ENCODE measurements around the gene ANKRD13A. TPM values are rescaled to one million over a fixed set of nuclear protein-coding genes. Genes with fewer than 3 reads are reported as not detected.

ANKRD13A gene
- total RNA-seq, 4 donors from 2014 or later = 19.0 to 29.3 (median 20.5) TPM

DNA sequence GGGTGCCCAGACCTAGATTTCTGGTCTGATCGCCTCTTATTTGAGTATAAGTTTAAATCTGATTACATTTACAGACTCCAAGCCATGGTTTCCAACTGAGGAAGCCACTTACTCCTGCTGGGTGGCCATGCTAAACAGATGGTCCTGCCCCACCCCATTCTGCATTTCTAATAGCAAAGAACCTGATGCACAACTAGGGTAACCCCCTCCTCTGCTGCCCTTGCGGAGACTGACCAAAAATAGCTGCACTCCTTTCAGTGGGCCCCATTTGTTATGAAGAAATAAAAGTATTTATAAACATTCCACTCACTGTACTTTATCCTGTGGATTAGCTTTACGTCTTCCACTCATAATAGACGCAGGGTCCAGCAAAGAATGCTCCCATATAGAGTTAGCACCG, 9.8 kb upstream of the ANKRD13A start:
- Histone ChIP-seq H3K27ac (peak overlapping the region in 3 of 4 donors; percentile 13 to 37 (median 29)), H3K9me3 (no peaks in the 10 kb centered on the region), H3K36me3 (peaks cover 0 to 54% of the 10 kb centered on the region in 2 donors), H3K4me3 (no peak overlapping the region), H3K4me1 (peaks cover 10 to 17% of the 10 kb centered on the region in 2 donors), H3K27me3 (no peaks in the 10 kb centered on the region)
- intact Hi-C loops (cut with DNase I; ENCODE audit: low total_unique reads) = no loop called here
- in situ Hi-C loops (cut with MboI; ENCODE audit: low sequenced_read_pairs in 4 of 4) = no loop called here
- ATAC-seq (no peak), DNase-seq (no peak)
- TF ChIP-seq POLR2A (IDR thresholded peaks at IDR 0.05) = no peak
- TF ChIP-seq, protein P1, sequence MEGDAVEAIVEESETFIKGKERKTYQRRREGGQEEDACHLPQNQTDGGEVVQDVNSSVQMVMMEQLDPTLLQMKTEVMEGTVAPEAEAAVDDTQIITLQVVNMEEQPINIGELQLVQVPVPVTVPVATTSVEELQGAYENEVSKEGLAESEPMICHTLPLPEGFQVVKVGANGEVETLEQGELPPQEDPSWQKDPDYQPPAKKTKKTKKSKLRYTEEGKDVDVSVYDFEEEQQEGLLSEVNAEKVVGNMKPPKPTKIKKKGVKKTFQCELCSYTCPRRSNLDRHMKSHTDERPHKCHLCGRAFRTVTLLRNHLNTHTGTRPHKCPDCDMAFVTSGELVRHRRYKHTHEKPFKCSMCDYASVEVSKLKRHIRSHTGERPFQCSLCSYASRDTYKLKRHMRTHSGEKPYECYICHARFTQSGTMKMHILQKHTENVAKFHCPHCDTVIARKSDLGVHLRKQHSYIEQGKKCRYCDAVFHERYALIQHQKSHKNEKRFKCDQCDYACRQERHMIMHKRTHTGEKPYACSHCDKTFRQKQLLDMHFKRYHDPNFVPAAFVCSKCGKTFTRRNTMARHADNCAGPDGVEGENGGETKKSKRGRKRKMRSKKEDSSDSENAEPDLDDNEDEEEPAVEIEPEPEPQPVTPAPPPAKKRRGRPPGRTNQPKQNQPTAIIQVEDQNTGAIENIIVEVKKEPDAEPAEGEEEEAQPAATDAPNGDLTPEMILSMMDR (IDR thresholded peaks at IDR 0.05 in 4 of 5, conservative IDR thresholded peaks at IDR 0.05 in 1 of 5) = no peak

DNA sequence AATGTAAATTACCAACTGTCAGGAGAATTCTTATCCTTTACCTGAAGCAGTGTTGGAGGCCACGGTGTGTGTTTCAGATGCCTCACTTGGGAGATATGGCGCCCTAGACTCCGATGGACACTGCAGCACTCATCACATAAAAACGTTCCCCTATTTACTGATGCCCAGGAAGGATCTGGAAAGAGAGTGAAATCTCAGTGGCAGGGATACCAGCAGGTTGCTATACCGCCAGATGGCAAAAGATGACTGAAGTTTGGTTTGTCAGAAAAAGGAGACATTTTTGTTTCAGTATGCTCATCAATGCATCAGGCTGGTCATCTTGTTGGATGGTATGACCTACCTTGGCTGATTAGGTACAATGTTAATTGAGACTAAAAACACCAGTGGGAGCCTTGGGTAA, 7.6 kb upstream of the ANKRD13A start:
- Histone ChIP-seq H3K27me3 (no peaks in the 10 kb centered on the region), H3K4me3 (no peak overlapping the region), H3K36me3 (peaks cover 0 to 32% of the 10 kb centered on the region in 2 donors), H3K9me3 (no peaks in the 10 kb centered on the region), H3K4me1 (peaks cover 23 to 32% of the 10 kb centered on the region in 2 donors), H3K27ac (no peak overlapping the region)
- no peak for TF ChIP-seq POLR2A (IDR thresholded peaks at IDR 0.05)
- TF ChIP-seq, protein P1 (IDR thresholded peaks at IDR 0.05 in 4 of 5, conservative IDR thresholded peaks at IDR 0.05 in 1 of 5) = no peak
- in situ Hi-C loops (cut with MboI; ENCODE audit: low sequenced_read_pairs in 4 of 4) (no loop called here), intact Hi-C loops (cut with DNase I; ENCODE audit: low total_unique reads) (loop anchor here (10.0 kb wide), 1 partner anchor 593 kb away; the partner anchor contains the start of gene PPTC7)
- DNase-seq = no peak
- no peak for ATAC-seq

DNA sequence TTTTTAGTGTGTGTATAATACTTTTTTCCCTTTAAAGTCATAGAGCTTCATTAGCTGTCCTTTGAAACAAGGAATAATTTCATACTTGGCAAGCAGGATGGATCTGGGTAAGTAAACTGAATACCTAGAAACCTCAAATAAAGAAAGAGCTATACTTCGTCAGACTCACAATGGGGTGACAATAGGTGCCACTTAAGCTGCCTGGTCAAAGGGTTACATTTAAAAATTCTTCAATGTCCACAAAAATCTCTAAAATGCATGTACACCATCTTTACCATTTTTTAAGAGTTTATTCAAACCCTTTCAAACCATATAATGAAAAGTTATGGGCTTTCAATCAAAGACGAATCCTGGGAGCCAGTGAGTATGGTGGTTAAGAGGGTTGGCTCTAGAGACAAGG, 6.1 kb upstream of the ANKRD13A start:
- DNase-seq (no peak), ATAC-seq (no peak)
- in situ Hi-C loops (cut with MboI; ENCODE audit: low sequenced_read_pairs in 4 of 4) = no loop called here
- no peak overlapping the region for H3K27ac ChIP-seq
- H3K4me3 ChIP-seq = no peak overlapping the region
- no peaks in the 10 kb centered on the region for H3K9me3 ChIP-seq
- no peaks in the 10 kb centered on the region for H3K27me3 ChIP-seq
- H3K36me3 ChIP-seq = peaks cover 0 to 19% of the 10 kb centered on the region in 2 donors
- TF ChIP-seq, protein P1 (IDR thresholded peaks at IDR 0.05 in 4 of 5, conservative IDR thresholded peaks at IDR 0.05 in 1 of 5) = no peak
- TF ChIP-seq POLR2A (IDR thresholded peaks at IDR 0.05) = no peak
- intact Hi-C loops (cut with DNase I; ENCODE audit: low total_unique reads) = loop anchor here (10.0 kb wide), 1 partner anchor 592 kb away; the partner anchor contains the start of gene PPTC7
- H3K4me1 ChIP-seq = peaks cover 24 to 36% of the 10 kb centered on the region in 2 donors

DNA sequence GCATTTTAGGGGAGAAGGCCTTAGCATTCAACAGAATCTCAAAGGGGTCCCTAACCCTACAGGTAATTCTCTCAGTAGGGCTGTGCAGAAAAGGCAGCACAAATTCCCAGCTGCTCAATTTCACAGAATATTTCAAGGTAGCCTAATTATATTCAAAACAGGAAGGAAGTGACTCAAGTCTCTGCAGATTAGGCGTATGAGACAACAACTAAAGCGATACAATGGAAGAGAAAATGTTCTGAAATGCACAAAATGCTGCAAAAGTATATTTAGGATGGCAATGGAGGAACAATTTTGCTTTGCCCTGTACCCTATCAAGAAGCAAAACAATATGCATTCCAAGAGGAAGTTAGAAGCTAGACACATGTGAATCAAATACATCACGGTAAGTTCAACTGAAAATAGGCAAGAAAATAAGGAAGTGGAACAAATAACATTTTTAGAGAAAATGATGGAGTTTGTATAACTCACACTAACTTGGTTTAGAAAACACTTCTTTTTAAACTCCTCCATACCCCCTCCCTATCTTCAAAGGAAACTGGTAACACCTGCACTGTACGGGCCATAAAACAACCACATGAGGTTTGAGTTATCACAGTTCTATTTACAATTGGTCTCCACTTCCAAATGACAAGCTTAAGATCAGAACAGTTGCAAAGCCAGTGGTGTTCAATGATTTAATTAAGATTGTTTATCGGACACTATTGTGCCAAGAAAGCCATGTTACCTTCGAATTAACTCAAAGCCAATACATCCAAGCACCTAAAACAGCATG, 4.6 kb upstream of the ANKRD13A start:
- Histone ChIP-seq H3K36me3 (peaks cover 0 to 11% of the 10 kb centered on the region in 2 donors), H3K4me3 (peak overlapping the region; percentile 83 to 99 (median 98)), H3K27me3 (no peaks in the 10 kb centered on the region), H3K4me1 (peaks cover 30 to 43% of the 10 kb centered on the region in 2 donors), H3K9me3 (no peaks in the 10 kb centered on the region), H3K27ac (peak overlapping the region; percentile 81 to 90 (median 86))
- intact Hi-C loops (cut with DNase I; ENCODE audit: low total_unique reads) (loop anchor here (5.0 to 10.0 kb wide), 2 partner anchors 92 to 590 kb away; partner anchors contain the start of genes PPTC7 and TCHP), in situ Hi-C loops (cut with MboI; ENCODE audit: low sequenced_read_pairs in 4 of 4) (no loop called here)
- TF ChIP-seq, protein P1 (IDR thresholded peaks at IDR 0.05 in 4 of 5, conservative IDR thresholded peaks at IDR 0.05 in 1 of 5) = no peak
- no peak for TF ChIP-seq POLR2A (IDR thresholded peaks at IDR 0.05)
- DNase-seq (no peak), ATAC-seq (no peak)
